HG03097 (cell line): ENCODE measurements around the gene TMEM242.

ENCODE experiments used
- ATAC-seq: cut with Tn5 transposase; IDR thresholded peaks from one replicate; pipeline ENCODE4 v1.9.1; 2021; ENCODE audit not compliant: unreplicated experiment, low FRiP score

Gene TMEM242

DNA sequence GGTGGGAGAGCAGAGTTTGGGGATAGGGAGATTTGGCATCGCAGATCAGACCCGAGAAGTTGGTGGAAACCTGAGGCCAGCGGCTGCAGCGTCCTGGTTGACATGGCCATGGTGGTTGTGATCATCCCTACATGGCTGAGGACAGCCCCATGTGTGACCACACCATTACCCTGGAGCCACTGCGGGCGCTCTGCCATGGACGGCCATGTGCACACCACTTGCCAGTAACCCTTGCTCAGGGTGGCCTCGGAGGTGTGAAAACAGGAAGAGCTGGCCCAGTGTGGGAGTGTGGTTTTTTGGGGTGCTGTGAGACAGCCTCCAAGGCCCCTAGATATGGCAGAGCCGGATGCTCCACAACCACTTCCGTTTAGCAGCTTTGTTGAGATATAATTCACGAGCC, 64.4 kb downstream of the TMEM242 start:
- ATAC-seq, result no peak

DNA sequence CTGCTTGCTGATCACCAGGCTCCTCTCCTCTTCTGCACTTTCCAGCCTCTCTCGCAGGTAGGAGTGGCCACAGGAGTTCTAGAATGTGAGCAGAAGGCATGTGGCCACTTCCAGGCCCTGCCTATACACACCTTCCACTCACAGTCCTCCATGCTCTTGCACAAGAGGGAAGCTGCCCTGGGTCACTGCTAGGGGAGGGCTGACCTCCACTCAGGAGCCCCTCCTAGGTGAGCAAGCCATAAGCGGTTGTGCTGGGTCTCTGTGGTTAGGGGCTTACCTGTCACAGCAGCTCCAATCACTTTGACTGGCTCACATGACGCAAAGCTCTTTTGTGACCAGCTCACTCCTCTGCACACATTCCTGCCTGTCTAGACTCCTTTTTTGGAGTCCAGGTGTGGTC, 68.2 kb downstream of the TMEM242 start:
- ATAC-seq, result no peak

DNA sequence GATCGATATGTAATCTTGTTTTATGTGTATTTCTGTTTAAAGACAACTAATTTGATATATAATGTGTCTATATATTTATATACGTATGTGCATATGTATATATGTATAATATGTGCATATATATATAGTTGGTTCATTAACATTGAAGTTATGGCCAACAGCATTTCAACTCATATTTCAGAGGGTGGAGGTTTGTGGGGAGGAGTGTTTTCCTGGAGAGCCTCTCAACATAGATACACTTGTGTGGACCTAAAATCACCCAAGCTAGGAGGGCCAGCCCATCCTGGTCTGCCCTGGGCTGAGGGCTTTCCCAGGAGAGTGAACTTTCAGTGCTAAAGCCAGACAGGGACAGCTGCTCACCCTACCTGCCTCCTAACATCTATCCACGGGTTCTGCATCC, 68.8 kb downstream of the TMEM242 start:
- no peak for ATAC-seq

DNA sequence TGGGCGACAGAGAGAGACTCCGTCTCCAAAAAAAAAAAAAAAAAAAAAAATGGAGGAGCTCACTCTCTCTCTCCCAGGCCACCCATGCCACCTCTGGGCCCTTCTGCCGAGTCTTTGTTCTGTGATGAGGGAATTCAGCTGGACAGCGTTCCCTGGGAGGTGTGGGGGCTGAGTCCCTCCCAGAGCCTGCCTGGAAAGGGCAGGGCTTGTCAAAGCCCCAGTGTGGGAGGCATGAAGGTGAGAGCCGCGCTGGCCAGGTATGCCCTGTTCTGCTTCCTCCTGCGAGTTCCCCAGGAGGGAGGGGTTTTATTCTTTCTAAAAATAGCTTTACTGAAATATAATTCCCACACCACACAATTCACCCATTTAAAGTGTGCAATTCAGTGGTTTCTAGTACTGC, 69.6 kb downstream of the TMEM242 start:
- no peak for ATAC-seq

DNA sequence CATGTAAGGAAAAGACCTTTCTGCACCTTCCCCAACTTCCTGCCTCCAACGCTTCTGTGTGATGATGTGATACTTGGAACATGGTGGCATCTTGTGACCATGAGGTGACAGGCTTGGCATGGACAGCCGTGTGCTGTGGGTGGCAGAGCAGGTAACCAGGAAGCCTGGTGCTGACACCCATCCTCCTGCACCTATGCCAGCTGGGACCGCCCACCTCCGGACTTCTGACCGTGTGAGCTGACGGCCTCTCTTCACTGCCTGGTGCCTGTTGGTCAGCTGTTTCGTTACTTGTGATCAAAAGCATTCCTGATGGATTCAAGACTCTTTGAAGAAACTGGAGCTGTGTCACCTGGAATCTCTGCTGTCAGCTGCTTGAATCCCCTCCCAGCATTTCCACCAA, 70.3 kb downstream of the TMEM242 start:
- no peak for ATAC-seq

DNA sequence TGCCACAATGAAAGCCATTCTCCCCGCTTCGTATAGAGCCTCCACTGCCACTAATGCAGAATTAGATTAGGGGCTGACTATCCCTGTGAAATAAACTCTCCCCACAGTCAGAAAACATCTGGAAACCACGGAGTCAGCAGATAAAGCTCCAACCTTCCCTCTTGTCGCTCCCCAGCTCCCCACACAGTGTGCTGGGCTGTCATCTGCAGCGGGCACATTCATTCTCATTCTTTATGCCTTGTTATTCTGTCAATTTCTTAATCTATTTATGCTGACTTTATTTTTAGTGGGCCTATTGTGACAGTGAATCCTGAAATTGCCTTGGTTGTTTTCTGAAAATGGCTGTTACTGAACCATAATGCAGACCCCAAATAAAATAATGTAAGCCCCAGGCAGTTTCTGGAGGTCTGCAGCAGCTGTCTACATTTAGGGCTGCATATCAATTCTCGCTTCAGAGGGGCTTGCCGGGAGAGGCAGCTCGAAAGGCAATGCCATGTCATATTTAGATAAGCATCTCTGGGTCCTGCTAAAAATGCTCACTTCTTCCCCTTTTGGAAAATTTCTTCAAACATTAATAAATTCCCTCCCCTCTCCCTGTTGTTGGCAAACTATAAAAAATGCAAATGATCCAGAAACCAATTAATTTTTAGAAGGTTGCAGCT, 71.6 kb downstream of the TMEM242 start:
- no peak for ATAC-seq

DNA sequence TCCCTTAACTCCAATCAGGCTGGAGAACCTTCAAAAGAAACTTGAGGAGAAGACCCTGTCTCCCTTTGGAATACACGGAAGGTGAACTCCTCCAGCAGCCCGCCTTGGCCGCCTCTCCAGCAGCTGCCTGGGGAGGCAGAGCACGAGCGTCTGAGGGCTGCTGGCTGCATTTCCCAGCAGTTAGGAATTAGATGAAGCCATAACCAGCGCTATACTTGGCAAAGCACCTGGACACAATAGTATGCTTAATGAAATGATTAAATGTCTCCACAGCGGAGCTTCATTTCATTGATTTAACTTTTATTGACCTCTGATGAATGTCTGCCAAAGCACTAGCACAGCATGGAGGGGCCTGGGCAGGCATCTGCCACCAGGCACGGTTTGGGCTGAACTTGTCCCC, 73.5 kb downstream of the TMEM242 start:
- ATAC-seq, result no peak

DNA sequence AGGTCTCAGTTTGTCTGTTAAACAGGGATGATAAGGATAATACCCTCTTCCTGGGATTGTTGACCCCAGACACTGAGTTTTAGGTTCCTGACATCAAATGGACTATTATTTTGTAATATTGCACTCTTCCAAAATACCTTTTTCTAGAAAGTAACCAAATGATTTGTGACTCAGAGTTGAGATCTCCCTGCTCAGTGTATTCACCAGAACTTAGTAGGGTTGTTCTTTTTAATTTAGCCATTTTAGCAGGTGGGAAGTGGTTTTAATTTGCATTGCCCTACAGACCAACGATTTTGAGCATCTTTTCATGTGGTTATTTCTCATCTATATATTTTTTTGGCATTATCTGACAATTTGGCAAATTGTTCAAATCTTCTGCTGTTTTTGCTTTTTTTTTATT, 75.1 kb downstream of the TMEM242 start:
- no peak for ATAC-seq

DNA sequence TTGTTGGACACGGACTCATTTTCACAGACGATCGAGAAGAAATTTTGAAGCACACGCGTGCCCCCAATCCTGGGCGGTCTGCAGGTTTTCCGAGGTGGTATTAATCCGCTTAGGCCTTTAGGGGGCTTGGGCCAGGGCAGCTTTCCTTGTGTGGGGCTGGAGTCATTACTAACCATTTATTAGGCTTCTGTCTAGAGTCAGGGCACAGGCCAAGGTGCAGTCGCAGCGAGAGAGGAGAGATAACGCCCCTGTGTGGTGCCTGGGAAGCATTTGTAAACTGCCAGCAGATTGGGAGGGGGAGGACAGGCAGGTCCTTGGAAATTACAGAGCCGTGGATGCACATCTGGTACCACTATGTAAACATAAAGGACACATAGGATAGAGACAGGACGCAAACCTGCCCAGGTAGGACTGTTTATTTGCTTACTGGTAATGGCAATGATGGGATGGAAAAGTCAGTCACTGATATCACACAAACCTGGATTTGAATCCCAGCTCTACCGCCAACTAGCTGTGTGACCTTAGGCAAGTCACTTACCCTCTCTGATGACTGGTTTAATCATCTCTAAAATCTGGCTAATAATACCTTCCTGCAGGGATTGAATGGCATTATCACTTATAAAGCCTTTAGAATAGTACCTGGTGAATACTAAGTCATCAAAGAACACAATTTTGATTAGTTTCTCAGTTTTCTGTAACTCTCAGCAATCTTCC, 76.4 kb downstream of the TMEM242 start:
- ATAC-seq, result no peak

DNA sequence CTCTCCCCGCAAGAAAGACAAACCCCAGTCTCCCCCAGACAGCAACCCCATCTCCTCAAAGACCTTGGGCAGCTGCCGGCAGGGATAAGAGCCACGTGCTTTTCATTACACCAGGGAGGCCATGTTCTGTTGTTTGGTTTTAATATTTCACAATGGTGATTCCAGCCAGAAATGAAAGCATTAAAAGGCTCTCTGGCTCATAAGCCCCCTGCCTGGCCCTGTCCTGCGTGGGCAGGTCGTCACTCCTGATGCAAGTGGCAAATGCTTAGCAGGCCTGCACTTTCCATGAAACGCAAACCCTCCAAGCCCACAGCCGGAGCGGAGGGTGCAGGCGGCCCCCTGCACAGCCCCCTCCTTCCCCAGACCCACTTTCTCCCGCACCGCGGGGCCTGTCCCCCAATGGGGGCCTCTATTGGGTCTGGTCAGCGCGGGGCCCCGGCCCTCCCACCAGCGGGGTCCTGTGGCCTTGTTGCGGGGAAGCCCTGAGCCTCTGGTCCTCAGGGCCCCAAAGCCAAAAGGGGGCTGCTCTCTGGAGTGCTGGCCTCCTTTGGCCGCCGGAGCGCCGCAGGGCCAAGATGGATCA, 77.2 kb downstream of the TMEM242 start:
- no peak for ATAC-seq

DNA sequence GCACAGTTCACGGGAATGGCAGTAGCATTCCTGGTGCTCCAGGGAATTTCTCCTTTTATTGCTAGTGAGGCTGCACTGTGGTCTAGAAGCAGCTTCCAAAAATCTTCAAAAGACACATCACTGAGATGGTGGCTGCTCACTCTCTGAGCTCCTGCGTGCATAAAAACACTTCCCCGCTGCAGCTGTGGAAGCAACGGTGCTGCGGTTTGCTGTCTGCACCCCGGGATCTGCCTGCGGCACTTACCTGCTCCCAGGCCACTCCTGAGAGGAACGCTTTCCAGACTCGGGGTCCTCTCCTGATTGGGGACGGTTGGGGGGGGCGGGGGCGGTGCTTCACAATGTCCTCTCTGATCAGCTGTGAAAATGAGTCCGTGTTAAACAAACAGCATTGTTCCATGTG, 77.9 kb downstream of the TMEM242 start:
- no peak for ATAC-seq

DNA sequence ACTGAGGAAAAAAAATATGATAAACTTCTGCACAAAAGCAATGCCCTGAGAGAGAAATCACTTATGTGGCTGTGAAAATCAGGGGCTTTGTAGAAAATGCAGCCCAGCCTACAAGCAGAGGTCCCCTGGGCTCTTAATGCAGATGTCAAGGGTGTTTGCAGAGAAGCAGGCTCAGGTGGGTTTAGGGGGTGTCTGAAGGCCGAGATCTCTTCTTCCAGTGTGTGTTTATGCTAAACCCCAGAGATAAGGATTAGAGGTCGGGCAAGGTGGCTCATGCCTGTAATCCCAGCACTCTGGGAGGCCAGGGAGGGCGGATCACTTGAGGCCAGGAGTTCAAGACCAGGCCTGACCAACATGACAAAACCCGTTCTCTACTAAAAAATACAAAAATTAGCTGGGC, 78.5 kb downstream of the TMEM242 start:
- ATAC-seq, result no peak

DNA sequence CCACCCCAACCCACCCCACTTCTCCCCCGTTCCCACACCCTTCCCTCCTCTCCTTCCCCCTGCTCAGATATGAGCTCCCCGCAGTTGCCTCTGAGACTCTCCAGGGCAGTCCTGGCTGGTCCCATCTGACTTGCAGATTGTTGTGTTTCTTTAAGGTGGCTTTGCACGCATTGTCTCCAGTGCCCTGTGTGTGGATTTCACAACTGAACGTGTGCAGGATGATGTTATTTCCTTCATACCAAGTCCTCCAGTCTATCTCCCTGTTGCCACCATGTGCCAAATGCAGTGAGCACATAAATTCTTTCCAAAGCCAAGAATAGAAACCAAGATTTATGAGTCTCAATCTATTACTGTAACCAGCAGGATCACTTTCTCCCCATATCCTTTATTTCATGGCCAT, 79.1 kb downstream of the TMEM242 start:
- ATAC-seq, result no peak

DNA sequence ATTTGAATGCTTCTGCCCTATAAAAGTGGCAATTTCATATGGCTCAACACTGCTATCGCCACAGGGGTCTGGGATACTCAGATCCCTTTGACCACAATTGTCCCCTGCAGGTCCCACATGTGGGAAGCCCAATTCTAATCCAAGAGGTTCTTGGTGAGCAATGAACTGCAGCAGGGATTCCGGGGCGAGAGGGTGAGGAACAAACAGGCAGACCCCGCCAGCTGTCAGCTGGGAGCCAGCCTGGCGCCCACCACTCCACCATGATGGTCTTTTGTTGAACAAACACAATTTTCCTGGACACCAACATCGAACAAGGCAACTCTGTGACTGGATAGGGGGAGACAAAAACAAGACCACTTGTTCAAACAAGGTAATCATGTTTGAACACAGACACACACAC, 80.5 kb downstream of the TMEM242 start:
- no peak for ATAC-seq

DNA sequence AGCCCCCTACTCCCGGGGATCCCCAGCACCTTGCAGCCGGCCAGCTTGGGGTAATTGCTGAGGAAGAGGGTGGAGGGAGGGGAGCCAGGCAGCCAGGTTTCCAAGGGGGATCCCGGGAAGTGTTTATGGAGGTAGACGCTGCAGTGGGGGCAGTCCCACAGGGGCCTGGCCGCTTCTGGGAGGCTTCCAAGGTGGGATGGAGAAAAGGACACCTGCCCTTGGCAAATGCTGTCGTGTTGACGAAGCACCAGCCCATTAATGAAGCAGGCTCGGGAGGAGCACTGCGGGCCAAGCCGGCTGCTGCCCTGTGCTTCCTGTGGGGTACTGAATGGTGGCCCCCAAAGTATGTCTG, 82.4 kb downstream of the TMEM242 start:
- no peak for ATAC-seq

DNA sequence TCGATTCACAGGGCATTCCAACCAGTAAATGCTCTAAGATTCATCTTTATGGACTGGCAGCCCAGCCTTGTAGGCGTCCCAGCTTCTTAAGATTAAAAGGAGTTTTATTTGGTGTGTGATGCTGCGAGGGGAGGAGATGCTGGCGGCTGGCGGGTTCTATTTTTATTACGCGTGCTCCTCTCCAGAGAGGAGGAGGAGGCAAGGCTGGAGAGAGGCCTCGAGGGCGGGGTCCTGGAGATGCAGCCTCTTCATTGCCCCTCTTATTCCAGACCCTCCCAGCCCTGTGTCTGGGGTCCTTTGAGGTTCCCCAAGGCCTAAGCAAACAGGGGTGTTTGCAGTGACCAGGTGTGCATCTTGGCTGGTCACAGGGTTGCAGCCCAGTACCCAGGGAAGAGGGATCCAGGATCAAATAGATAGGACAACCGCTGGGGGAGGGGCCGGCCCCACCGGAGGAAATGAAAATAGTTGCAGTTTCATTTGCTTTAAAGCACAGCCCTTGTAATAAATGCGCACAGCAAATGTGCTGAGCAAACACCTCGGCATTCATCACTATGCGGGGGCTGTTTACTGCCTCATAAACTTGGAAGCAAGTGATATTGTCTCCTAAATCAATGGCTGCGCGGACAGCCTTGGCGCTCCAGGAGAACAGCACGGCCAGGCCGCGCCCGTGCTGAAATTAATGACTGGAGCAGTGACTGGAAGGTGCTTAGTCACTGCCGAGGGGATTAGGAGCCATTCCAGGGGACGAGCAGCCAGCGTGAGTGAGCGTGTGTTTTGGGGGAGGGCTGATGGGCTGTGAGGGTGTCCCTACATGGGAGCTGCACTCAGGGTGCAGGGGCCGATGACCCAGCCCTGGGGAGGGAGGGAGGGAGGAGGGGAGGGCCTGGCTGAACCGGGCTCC, 83.0 kb downstream of the TMEM242 start:
- ATAC-seq, result no peak

DNA sequence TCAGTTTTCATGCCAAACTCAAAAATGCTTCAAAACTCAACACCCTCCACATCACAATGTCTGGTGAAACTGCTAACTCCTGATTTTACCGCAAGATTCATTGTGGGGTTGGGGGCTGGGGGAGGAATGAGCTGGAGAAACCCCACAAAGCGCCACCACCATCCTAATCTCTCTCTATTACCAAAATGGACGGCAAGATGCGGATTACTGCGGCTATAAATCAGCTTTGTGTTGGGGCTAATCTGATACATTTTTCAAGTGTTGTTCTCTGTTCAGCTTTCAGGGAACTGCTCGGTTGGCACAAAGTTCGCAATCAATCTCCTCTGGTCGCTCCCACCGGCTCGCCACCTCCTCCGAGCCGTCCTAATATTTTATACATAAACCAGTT, 83.7 kb downstream of the TMEM242 start:
- no peak for ATAC-seq
